Stimulated activated naive CD8-positive, alpha-beta T cell treated with anti-CD3 and anti-CD28 coated beads, Interleukin-15, Interleukin-2, amounts not matched to agents 100 U/mL and 50 U/mL, for 24 hours (primary cell): ENCODE measurements around the gene PPP1R1B.

Experiments used
- ATAC-seq: fragments of 150-1000 bp; cut with Tn5 transposase; one replicate; pipeline ENCODE4 v1.10.0; 2021
- DNase-seq: peaks from one replicate; pipeline ENCODE4 v3.0.0; 2021

PPP1R1B gene

DNA sequence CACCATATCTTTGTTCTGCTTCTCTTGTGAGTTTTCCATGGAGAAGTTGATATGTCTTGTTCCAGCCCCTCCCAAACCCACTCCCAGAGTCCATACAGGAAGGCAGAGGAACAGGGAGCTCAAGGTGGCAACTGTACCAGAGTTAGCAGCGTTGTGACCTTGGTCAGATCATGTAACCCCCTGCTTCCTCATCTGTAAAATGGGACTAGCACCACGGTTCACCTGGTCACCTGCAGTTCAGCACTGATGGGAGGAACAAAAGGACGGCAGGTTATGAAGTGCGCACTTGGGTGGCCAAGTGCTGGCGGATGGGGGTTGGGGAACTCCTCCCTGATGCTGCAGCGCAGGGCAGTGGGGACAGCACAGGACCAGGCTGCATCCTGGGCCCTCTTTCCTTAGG is 11.3 kb upstream of the PPP1R1B start:
- no peak for DNase-seq
- ATAC-seq, result no peak

- DNase-seq (no peak), ATAC-seq (no peak)
Measured at GRCh38 chr17:39617100-39617445, 9.7 kb upstream of the PPP1R1B start.

DNA sequence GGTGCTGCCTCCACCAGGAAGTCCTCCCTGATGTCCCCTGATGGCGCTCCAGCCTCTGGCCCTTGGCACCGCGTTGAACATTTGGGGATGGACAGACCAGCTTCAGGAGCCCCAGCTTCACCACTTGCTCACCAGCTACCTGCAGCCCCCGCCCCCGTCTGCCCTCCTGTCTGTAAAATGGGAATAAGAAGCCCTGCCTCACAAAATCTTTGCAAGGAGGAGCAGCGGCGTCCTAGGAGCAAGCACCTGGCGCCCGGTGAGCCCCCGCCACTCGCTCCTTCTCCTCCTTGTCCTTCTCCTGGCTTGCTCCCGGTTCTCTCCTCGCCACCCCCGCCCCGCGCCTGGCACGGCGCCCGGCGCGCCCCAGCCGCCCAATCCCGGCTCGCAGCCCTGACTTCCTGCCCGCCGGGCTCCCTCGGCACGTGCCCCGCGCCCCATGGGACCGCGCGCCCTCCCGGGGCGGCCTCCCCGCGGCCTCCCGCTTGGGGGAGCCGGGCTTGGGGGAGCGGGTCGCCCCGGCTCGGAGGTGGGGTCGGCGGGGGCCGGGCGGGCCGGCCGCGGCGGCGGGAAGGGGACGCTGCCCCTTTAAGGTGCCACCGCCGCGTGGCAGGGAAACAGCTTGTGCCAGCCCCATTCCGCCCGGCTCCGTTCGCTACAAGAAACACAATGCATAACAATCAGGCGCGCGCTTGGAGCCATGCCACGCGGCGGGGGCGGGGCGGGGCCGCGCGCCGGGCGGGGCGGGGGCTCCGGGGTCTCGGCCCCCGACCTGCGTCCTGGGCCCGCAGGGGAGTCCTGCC is 9.1 kb upstream of the PPP1R1B start:
- DNase-seq (peak; percentile 66), ATAC-seq (peak; percentile 25)

DNA sequence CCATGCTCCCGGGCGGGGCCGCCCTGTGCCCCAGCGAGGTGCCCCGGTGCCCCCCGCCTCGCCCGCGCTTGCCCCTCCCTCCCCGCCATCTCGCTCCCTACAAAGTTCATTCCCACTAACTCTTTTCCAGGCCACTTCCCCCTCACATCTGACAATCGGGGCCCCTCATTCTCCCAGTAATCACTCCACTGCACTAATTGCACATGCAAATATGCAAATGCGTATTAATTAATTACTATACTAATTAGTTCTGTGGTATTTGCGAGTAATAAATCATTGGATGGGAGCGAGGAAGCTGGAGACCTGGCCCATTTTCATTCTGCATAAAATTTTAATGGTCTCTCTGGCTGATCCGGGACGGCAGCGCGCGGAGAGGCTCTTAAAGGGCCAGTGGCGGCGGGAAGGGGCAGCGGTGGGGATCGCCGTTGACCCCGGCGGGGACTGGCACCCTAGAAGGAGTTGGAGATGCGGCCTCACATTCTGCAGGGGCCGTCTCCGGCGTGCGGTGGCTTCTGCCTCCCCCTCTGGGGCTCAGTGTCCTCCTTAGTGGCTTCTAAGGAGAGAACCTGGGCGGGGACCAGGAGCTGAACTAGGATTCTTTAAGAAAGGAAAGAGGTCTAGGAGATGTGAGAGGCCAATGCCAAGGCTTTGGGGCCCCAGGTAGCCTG is 8.4 kb upstream of the PPP1R1B start:
- ATAC-seq (no peak), DNase-seq (no peak)

DNA sequence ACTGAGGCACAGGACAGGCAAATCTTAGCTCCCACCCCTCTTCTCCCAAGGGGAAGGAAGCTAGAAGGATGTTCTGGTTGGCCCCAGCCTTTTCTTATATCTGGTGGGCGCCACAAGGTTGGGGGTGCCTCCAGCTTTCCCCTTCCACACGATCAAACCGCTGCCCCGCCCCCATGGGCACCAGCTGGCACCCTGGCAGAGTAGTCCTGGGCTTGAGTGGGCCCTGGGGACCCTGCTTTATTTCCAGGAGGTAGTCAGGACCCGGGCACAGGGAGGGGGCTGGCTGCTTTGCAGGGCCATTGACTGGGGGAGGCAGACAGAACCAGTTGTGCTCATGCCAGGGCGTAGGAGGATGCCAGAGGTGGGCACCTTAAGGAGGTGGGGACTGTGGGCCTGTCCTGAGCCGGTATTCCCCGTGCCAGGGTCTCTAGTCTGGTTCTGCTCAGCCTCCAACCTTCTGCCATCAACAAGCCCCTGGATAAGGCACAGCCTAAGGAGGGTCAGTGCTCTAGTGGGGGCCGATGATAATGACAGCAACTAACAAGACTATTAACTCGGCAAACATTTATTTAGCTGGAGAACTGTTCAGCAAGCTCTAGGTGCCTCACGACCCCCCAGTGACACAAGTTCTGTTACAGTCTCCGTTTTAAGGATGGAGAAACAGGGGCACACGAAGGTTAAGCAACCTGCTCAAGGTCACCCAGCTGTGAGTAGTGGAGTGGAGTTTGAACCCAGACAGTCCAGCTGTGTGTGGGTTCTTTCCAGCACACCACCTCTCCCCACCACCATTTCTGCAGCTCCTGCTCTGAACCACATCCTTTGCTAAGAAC is 7.6 kb upstream of the PPP1R1B start:
- no peak for DNase-seq
- no peak for ATAC-seq

- no peak for DNase-seq
- ATAC-seq, result no peak
Measured at GRCh38 chr17:39619786-39620101, 7.0 kb upstream of the PPP1R1B start.

DNA sequence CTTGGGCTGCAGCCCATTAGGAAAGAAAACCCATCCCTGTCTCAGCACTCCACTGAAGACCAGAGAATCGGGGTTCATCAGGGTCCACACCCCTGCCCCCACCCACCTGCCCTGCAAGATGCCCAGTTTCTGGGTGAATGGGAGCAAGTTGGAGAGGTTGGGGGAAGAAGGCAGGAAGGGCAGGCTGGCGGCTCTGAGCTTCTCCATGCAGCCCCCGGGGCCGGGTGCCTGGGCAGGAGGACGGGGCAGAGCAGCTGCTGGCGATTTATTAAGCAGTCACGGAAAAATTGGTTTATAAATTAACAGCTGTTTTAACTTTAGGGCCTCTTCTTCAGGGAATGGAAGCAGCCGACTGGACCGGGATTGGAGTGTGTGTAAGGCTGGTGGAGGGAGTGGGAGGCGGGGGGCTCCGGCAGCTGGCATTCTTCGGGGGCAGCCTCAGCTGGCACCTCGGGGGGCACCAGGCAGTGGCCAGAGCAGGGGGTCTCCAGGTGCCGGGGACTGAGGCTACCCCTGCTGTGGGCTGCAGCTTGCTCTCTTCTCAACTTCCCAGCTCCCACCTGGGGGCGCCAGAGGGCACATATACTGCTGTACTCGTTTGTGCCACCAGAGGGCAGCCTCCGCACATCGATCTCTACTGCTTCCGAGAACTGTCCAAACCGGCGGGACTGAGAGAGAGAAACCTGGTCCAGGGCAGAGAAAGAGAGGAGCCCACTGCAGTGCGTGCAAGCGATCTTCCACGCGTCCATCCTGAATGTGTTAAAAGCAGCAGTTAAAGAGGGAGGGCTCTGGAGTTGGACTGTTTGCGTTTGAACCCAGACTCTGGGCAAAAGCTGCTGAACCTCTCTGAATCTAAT is 5.0 kb upstream of the PPP1R1B start:
- DNase-seq (peak; percentile 87), ATAC-seq (peak; percentile 62)

GRCh38 chr17:39622380-39623006 is 4.3 kb upstream of the PPP1R1B start:
- ATAC-seq, result peak; percentile 65

GRCh38 chr17:39623356-39623950 is 3.3 kb upstream of the PPP1R1B start:
- DNase-seq, result peak; percentile 93

More at GRCh38 chr17:39622380-39623006, 4.3 kb upstream of the PPP1R1B start:
- DNase-seq, result peak; percentile 56

GRCh38 chr17:39624313-39624712 is 2.4 kb upstream of the PPP1R1B start:
- ATAC-seq (no peak), DNase-seq (no peak)

More at GRCh38 chr17:39623356-39623950, 3.3 kb upstream of the PPP1R1B start:
- peak; percentile 52 for ATAC-seq

DNA sequence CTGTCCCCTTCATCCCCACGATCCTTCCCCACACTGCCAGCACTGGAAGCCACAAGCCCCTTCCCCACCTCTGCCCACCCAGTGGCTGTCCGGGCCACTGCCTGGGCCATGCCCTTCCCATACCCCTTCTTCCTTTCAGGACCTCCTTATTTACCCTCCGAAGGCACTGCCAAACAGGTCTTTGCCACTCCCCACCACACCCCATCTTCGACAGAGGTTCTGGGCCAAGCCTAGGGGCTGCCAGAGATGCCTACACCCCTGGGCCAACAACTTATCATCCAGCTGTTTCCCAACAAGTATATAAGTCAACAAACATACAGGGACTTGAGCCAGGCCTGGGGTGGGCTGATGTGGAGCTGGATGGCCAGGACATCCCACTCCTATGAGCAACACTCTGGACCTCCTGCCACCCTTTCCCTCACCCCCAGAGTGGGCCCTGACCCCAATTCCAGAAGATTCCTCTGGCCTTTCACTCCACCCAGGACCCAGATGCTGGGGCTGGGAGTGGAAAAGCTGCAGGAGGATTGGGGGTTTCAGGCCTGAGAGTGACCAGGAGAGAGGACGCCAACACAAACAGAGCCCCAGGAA is 1.5 kb upstream of the PPP1R1B start:
- DNase-seq, result no peak
- ATAC-seq, result no peak

DNA sequence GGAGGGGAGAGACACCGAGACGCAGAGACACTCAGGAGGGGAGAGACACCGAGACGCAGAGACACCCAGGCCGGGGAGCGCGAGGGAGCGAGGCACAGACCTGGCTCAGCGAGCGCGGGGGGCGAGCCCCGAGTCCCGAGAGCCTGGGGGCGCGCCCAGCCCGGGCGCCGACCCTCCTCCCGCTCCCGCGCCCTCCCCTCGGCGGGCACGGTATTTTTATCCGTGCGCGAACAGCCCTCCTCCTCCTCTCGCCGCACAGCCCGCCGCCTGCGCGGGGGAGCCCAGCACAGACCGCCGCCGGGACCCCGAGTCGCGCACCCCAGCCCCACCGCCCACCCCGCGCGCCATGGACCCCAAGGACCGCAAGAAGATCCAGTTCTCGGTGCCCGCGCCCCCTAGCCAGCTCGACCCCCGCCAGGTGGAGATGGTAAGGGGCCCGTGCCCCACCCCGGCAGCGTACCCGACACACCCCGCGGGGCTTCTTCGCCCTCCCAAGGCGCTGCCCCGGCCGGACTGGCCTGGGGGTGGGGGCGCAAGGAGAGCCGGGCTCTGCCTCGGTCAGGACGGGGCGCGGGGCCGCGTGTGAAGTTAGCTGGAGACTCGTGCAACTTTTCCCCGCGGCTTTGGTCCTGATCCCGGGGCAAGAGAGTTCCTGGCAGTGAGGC is 427 bp downstream of the PPP1R1B start:
- no peak for DNase-seq
- no peak for ATAC-seq

DNA sequence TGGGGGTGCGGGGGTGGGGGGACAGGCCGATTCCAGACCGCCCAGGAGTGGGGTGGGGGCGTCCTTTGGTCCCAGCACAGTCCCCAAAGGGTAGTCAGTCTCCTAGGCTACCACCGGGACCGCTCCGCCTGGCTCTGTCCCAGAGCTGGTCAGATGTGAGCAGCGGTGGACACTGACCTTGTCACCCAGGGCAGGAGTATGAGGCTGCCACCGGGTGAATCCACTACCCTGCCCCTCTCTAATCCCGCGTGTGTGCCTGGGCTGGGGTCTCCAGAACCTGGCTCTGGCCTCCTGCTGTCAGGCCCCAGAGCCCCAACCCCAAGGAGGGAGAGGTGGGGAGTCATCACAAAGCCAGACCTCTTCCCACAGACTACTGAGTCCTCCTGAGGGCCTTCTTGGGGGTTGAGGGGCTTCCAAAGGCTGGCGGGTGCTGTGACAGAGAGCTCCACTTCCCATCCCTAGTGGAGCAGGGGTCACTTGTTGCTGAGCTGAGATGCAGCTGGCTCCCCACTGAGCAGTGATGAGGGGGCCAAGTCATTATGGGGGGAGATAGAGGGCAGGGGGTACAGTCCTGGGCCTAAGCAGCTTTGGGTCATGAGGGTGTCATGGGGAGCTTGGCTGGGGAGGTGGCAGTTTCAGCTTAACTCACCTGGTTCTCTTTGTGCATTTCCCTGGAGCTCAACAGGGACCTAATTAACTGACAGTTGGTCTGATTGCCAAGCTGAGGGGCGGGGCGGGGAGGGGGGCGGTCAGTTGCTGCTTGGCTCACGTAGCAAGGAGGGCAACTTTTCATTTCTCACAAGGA is 1.2 kb downstream of the PPP1R1B start:
- no peak for DNase-seq
- no peak for ATAC-seq

DNA sequence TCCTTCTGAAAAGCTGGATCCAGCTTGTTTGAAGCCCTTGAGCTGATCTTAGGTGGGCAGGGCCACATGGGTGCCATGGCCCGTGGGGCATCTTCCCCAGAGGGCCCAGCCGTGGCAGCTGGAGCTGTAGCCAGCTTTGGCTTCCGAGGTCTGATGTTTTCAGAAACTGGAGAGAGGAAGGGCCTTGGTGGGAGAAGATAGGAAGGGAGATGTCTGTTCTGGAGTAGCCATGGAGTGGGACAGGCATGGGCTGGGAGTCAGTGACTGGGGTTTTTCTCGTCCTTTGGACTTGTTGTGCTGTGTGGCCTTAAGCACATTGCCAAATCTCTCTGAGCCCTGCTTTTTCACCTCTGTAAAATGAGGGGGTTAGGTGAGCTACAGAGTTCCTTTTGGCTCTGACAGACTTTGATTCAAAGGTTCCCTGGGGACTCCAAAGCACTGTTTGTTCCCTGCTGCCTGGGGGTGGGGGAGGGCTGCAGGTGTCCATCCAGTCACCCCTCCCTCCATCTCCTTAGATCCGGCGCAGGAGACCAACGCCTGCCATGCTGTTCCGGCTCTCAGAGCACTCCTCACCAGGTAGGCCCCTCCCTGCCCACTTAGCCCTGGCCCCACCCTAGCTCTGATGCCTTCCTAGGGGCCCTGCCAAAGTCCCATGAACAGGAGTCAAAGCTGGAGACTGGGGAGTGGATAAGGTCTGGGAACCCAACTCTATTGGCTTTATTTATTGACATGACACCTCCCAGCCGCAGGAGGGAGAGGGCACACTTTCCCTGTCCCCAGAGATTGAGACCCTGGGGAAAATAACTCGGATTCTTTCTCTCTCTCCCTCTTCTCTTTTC is 2.1 kb downstream of the PPP1R1B start:
- ATAC-seq (no peak), DNase-seq (no peak)

DNA sequence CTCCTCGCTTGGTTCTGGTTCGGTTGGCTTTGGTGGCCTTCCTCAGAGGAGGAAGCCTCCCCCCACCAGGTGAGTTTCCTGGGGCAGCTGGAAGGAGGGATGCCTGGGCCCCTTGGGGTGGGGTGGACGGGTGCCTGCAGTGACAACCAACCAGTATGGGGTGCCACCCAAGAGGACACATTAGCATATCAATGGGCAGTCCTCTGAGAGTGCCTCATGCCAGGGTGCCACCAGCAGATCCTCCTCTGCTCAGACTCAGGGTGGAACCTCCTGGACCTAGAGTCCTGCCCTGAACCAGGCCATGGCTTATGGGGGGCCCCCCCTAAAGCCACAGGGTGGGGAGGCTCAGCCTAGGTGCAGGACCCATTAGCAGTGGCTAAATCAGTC is 2.7 kb downstream of the PPP1R1B start:
- ATAC-seq, result no peak
- DNase-seq, result no peak

GRCh38 chr17:39629898-39630297 is 3.1 kb downstream of the PPP1R1B start:
- DNase-seq (no peak), ATAC-seq (no peak)

- no peak for DNase-seq
- no peak for ATAC-seq
Measured at GRCh38 chr17:39631403-39631802, 4.7 kb downstream of the PPP1R1B start.

DNA sequence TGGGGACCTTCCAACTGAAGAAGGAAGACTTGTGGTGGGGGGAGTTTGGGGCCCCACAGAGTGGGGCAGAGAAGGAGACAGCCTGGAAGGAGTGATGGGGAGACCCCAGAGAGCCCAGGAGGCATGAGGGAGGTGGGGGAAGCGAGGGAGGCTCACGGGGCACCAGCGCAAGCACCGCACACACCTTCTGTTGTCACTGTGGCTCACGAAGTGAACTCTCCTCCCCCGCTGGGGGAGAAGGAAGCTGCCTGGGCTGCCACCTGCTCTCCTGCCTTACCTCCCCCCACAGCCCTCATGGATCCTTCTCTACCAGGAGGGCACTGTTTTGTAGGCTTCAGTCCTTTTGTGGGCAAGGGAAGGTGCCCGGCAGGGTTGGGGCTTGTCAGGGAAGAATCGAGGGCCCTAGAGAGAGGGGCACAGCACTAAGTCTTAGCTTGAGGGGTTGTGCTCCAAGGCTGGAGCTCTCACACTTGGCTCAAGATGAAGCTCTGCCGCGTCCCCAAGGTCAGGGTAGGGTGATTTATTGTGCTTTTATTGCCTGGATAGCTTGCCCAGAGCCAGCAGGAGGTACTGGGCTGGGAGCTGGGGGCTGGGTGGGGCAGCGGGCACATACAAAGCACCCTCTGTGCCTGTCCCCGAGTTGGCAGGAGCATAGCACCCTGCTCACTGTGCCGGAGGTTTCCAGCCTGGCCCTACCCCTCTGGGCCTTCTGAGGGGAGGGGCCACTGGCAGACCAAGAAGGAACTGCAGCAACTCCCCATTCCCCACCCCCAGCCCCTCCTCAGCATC is 5.6 kb downstream of the PPP1R1B start:
- DNase-seq (no peak), ATAC-seq (no peak)
